ENCODE measurements around the gene FHOD3.

FHOD3 gene

GRCh38 chr18:36634573-36635216 is 337.2 kb downstream of the FHOD3 start:
- TF ChIP-seq CTCF (IDR thresholded peaks at IDR 0.05; ENCODE audit: low read depth, low read length, missing control alignments), result no peak
- in situ Hi-C loops (cut with HindIII; ENCODE audit: low pct_ligation_motif_present, low sequenced_read_pairs), result no loop called here
- no peak overlapping the region for H3K27ac ChIP-seq
- H3K4me3 ChIP-seq (ENCODE audit: low read depth, low read length), result no peak overlapping the region
- H3K36me3 ChIP-seq (replicated peaks), result no peaks in the 10 kb centered on the region
- no peaks in the 10 kb centered on the region for H3K27me3 ChIP-seq (replicated peaks)
- no peak for DNase-seq

- H3K27me3 ChIP-seq (replicated peaks), result no peaks in the 10 kb centered on the region
- H3K4me3 ChIP-seq (ENCODE audit: low read depth, low read length), result no peak overlapping the region
- no peaks in the 10 kb centered on the region for H3K36me3 ChIP-seq (replicated peaks)
- TF ChIP-seq CTCF (IDR thresholded peaks at IDR 0.05; ENCODE audit: low read depth, low read length, missing control alignments), result no peak
- H3K27ac ChIP-seq, result no peak overlapping the region
- DNase-seq, result no peak
- in situ Hi-C loops (cut with HindIII; ENCODE audit: low pct_ligation_motif_present, low sequenced_read_pairs), result no loop called here
Observed at GRCh38 chr18:36635414-36636096, 338.0 kb downstream of the FHOD3 start.

- Histone ChIP-seq H3K27me3 (replicated peaks) (no peaks in the 10 kb centered on the region), H3K4me3 (ENCODE audit: low read depth, low read length) (no peak overlapping the region), H3K36me3 (replicated peaks) (no peaks in the 10 kb centered on the region), H3K27ac (no peak overlapping the region)
- DNase-seq, result no peak
- no peak for TF ChIP-seq CTCF (IDR thresholded peaks at IDR 0.05; ENCODE audit: low read depth, low read length, missing control alignments)
- in situ Hi-C loops (cut with HindIII; ENCODE audit: low pct_ligation_motif_present, low sequenced_read_pairs), result no loop called here
Observed at GRCh38 chr18:36636237-36636817, 338.8 kb downstream of the FHOD3 start.

GRCh38 chr18:36638224-36638623 is 340.7 kb downstream of the FHOD3 start:
- no peak for DNase-seq
- in situ Hi-C loops (cut with HindIII; ENCODE audit: low pct_ligation_motif_present, low sequenced_read_pairs), result no loop called here
- Histone ChIP-seq H3K4me3 (ENCODE audit: low read depth, low read length) (no peak overlapping the region), H3K27ac (no peak overlapping the region), H3K27me3 (replicated peaks) (no peaks in the 10 kb centered on the region), H3K36me3 (replicated peaks) (no peaks in the 10 kb centered on the region)
- TF ChIP-seq CTCF (IDR thresholded peaks at IDR 0.05; ENCODE audit: low read depth, low read length, missing control alignments), result no peak

GRCh38 chr18:36640021-36640952 is 342.8 kb downstream of the FHOD3 start:
- Histone ChIP-seq H3K27ac (no peak overlapping the region), H3K36me3 (replicated peaks) (no peaks in the 10 kb centered on the region), H3K27me3 (replicated peaks) (no peaks in the 10 kb centered on the region), H3K4me3 (ENCODE audit: low read depth, low read length) (no peak overlapping the region)
- in situ Hi-C loops (cut with HindIII; ENCODE audit: low pct_ligation_motif_present, low sequenced_read_pairs), result no loop called here
- TF ChIP-seq CTCF (IDR thresholded peaks at IDR 0.05; ENCODE audit: low read depth, low read length, missing control alignments), result no peak
- DNase-seq, result no peak

Data from brain microvascular endothelial cell (primary cell).